Fibroblast of villous mesenchyme (primary cell): ENCODE results near the gene MCCC2. TPM values are rescaled to one million over a fixed set of nuclear protein-coding genes. Genes with fewer than 3 reads are reported as not detected.

Experiments used
- DNase-seq: peaks from one replicate; pipeline ENCODE4 v3.0.0-alpha.2; 2010; ENCODE audit warnings: low read depth
- H3K4me3 ChIP-seq: 2 replicates; pipeline ENCODE4 v1.5.1; 2011; ENCODE audit warnings: low read depth, mild to moderate bottlenecking, low read length
- CTCF ChIP-seq: IDR thresholded peaks from 2 replicates; pipeline ENCODE4 v1.5.1; 2012; ENCODE audit warnings: low read depth, mild to moderate bottlenecking, low read length; ENCODE audit not compliant: insufficient read depth
- total RNA-seq: library from RNA; depleted of rRNA; stranded (reverse); fragments of >200 nt; gene quantifications from 2 replicates; pipeline ENCODE4 v1.2.3, GENCODE V29; 2012

Gene MCCC2
- total RNA-seq, 1 donor: 25.9 TPM

- DNase-seq: peak; percentile 9
- no peak overlapping the region for H3K4me3 ChIP-seq
- TF ChIP-seq CTCF: no peak
These were observed 108.5 kb downstream of the MCCC2 start for GRCh38 chr5:71695595-71695994.

DNA sequence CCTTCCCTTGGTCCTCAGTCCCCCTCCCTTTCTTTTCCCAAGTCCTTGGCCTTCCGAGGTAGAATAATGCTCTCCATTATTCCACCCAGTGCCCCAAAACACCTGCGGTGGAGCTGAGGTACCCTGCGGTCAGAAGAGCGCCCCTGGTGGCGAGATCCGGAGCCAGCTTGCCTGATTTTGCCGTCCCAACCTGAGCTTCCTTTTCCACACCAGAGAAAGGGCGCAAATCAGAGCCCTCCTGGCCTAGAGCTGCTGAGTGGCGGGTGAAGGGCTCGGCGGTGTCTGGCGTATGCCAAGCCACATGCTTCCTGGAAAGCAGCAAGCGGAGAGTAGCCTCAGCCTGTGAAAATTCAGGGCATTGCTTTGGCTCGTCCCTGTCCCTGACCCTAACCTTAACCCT, 110.8 kb downstream of the MCCC2 start:
- DNase-seq: no peak
- no peak overlapping the region for H3K4me3 ChIP-seq
- TF ChIP-seq CTCF: peak; percentile 59

DNA sequence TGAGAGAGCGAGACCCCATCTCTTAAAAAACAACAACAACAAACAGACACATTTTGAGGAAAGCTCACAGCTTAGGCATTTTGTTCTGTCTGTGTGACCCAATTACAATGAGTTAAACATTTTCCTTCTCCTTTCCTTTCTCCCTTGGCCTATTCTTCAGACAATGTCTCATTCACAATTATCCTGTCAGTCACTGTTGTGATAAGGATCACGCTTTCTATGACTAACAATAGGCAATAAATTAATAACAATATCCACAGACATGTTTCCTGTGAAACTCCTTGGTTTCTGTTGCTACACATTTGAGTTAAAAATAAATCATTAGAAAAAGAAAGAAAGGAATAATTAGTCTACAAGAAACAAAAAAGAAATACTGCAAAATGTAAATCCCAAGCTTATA, 112.1 kb downstream of the MCCC2 start:
- DNase-seq: no peak
- no peak overlapping the region for H3K4me3 ChIP-seq
- no peak for TF ChIP-seq CTCF

GRCh38 chr5:71699751-71700150, 112.6 kb downstream of the MCCC2 start:
- H3K4me3 ChIP-seq: no peak overlapping the region
- no peak for DNase-seq
- TF ChIP-seq CTCF: no peak

GRCh38 chr5:71700803-71701202, 113.7 kb downstream of the MCCC2 start:
- TF ChIP-seq CTCF: no peak
- no peak overlapping the region for H3K4me3 ChIP-seq
- DNase-seq: no peak

GRCh38 chr5:71701407-71701806, 114.3 kb downstream of the MCCC2 start:
- TF ChIP-seq CTCF: no peak
- no peak for DNase-seq

GRCh38 chr5:71703941-71704340, 116.8 kb downstream of the MCCC2 start:
- TF ChIP-seq CTCF: no peak
- no peak for DNase-seq
- H3K4me3 ChIP-seq: no peak overlapping the region

More at GRCh38 chr5:71701407-71701806, 114.3 kb downstream of the MCCC2 start:
- H3K4me3 ChIP-seq: no peak overlapping the region
